ENCODE results near the gene RABGAP1.

The RABGAP1 gene

GRCh38 chr9:123119566-123119965, 178.7 kb downstream of the RABGAP1 start:
- DNase-seq: no peak

GRCh38 chr9:123120131-123120530, 179.3 kb downstream of the RABGAP1 start:
- DNase-seq: no peak

DNA sequence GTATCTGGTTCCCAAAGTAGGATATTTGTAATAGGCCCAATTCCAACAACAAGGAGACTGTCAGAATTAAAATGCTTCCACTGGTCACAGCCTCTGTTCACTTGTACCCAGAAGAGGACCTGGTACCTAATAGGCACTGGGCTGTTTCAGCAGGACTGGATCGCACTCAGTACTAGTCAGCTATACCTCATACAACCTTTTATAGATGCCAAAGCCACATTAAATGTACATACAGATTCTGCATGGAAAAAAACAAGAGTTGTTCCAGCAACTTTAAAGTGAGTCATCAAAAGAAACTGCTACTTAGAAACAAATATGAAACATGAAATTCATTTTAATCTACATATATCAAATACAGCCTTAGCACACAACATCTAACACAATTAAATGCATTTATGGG, 180.1 kb downstream of the RABGAP1 start:
- no peak for DNase-seq

GRCh38 chr9:123121457-123121856, 180.6 kb downstream of the RABGAP1 start:
- DNase-seq: no peak

DNA sequence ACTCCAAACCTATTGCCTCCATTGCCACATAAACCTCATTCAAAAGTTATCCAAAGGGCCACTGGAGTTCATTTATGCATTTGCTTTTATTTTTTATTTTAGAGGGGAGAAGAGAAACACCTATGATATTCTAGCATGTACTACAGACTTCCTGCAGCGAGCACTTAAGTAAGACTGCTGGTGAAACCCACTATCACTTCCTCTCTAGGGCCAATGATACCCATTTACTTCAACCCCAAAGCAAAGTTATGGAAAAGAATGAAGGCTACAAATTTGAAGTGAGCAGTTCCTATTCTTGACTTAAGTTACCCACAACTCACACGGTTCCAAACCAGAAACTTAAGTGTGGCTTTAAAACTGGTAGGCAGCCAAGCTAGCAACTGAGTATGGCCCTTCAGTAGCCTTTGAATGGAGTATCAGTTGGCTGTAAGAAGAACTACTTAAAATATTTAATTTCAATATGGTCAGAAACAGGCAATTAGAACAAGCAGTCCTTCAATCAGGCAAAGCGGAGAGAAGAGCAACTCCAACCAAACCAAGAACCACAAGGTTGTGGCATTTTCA, 186.8 kb downstream of the RABGAP1 start:
- DNase-seq: no peak

DNA sequence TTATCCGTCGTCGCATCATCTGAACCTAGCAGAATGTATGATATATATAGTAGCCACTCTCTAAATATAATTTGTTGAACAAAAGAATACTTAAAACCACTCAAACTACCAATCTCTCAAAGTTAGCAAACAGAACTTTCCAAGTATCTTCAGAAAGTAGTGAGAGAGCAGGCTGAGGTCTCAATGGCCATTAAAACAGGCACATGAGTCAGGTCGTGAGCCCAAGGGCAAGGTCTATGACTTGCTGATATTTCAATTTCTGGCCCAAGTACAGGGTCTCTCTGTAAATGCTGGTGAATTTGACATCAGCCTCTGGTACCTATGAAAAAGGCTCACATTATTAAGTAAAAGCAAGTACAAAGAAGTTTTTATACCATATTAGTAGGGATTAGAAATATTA, 187.8 kb downstream of the RABGAP1 start:
- DNase-seq: no peak

DNA sequence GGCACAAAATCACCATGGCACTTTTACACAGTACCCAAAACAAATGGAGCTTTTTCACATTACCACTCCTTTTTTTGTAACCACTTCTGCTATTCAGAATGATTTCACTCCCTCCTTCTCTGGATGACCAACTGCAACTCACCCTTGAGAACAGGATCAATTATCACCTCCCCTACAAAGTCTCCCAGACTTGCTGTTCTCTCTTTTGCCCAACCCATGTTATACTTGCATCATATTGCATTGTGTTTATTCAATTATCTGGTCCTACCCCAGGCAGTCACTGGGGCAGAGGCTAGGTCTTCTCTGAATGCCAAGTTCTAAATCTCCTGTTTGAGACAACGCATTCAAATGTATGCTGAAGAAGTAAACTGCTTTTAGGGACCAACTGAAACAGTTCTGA, 188.6 kb downstream of the RABGAP1 start:
- DNase-seq: no peak

DNA sequence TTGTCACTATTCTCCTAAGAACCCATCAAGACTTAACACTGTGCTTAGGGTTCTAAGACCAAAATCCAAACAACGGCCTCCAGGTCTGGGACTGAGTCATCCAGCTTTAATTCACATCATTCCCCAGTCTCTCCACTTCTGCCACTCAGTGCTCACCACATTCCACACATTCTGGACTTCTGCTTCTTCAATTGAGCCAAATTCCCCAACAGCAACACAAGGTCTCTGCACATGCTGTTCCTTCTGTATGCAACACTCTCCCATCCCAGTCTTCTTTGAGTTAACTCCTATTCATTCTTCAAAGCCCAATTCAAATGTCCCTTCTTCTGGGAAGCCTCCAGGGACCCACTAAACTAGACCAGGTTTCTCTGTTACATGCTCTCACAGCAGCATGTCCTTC, 190.4 kb downstream of the RABGAP1 start:
- no peak for DNase-seq

DNA sequence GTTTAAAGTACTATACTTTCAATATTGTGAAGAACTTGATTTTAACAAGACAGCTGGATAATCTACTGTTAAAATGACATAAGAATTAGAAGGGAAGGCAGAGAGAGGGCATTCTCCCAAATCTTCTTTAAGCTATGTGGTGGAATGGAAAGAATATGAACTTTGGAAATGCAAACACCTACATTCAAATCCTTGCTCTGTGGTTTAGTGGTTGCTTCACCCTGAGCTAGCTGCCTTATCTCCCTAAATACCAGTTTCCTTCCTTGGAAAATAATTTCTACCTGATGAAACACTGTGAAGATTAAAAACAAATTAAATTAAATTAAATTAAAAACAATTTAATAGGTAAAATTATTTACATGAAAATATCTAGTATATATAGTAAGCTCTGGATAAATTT, 191.2 kb downstream of the RABGAP1 start:
- DNase-seq: no peak

DNA sequence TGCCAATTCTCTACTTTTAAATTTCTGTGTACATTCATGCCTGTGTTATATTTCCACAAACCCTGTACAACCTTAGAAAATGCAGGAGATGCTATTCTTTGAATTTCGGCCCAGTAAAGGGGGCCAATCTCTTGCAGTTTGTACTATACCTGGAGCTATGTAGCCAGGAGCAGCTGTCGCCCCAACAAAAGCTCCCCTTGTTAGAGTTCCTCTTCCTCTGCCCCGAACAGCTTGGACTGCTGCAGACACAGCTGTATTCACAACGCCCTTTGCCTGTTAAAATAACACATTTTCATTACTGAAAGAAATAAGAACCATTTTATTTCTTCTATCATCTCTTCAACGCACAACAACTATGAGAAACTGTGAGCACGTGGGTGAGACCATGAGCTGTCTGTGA, 191.9 kb downstream of the RABGAP1 start:
- DNase-seq: no peak

DNA sequence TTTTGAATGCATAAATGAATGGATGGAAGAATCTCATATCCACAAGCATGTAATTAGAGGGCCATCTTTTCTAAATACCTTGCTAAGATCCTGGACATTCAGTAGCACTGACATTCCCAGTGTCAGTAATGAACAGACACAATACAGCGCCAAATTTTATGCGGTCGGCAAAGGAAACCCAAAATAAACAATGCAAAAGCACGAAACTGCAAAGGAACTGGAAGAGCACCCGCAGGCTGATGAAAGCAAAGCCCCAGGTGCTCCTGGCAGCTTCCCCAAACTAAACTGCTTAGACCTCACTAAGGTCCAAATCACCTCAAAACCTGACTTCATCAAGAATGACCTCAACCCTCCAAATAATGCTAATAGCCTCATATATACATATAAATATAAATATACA, 194.6 kb downstream of the RABGAP1 start:
- DNase-seq: no peak

DNA sequence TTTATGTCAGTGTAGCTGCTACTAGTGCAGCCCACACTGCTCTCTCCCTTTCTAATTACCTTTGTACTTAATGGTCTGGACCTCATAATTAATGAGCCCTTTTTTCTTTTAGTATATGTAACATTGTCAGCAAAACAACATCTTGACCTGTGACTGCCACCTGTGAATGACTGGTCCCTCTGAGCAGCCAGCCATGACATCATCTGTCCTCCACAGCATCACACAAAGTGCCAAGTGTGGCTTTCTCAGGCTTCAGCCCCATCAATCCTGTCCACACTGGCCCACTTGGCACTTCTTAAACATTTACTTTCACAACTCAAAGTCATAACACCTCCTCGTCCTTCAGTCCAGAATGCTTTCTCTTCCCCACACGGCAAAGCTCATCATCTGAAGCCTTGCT, 197.3 kb downstream of the RABGAP1 start:
- DNase-seq: no peak

- no peak for DNase-seq
These were observed 208.2 kb downstream of the RABGAP1 start for GRCh38 chr9:123149067-123149466.

DNA sequence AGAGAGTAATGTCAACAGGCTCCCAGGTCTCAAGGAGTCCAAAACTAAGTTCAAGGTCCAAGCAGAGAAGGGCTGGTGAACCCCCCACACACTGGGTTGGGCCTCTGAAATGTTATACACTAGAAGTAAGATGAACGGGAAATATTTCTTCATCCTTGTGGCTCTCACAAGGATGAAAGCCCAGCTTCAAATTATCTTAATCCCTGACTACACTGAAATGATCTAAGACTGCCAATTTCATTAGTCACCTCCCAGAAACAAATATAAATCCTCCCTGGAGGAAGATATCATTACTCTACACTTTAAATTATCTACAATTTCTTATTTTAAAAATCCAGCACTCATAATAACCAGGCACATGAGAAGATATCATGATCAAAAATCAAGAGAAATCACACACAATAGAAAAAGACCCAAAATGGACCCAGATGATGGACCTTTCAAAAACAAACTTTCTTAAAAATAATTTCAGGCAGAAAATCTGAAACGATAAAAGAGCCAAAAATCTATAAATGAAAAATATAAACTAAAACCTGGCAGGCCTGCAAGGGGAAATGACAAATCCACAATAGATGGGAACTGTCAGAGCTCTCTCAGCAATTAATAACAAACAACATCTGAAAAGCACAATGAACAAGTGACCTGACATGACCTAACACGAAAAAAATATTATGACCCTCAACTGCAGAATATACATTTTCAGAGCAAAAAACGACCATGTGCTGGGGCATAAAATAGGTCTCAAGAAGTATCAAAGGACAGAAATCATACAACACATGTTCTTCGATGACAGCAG, 210.1 kb downstream of the RABGAP1 start:
- DNase-seq: no peak

Data from stimulated activated CD4-positive, alpha-beta T cell treated with anti-CD3 and anti-CD28 coated beads, Interleukin-15, amount 100 ng/mL, for 24 hours (primary cell).